GM12874 (cell line): ENCODE data around the gene RNF150.

Experiments
- CTCF ChIP-seq: IDR thresholded peaks from 2 replicates; pipeline ENCODE4 v1.5.1; 2011; ENCODE audit warnings: low read depth, mild to moderate bottlenecking, control low read depth, low read length, moderate library complexity; ENCODE audit not compliant: insufficient read depth

Gene RNF150

GRCh38 chr4:140849526-140849925, 283.7 kb downstream of the RNF150 start:
- TF ChIP-seq CTCF: no peak

- TF ChIP-seq CTCF: no peak
These were observed 286.5 kb downstream of the RNF150 start for GRCh38 chr4:140846736-140847135.

- TF ChIP-seq CTCF: no peak
These were observed 289.2 kb downstream of the RNF150 start for GRCh38 chr4:140844061-140844460.

GRCh38 chr4:140841186-140841585, 292.1 kb downstream of the RNF150 start:
- TF ChIP-seq CTCF: no peak

- TF ChIP-seq CTCF: no peak
These were observed 293.1 kb downstream of the RNF150 start for GRCh38 chr4:140839888-140840790.

- TF ChIP-seq CTCF: no peak
These were observed 293.9 kb downstream of the RNF150 start for GRCh38 chr4:140839406-140839805.

GRCh38 chr4:140837736-140838135, 295.5 kb downstream of the RNF150 start:
- TF ChIP-seq CTCF: no peak
